ENCODE results near the gene TFPI. TPM values are rescaled to one million over a fixed set of nuclear protein-coding genes. Genes with fewer than 3 reads are reported as not detected.

TFPI gene
- total and polyA plus RNA-seq, 2 donors (not counting 3 experiments of a cell fraction or from before 2014, with no cell fraction given): 177 to 286 TPM

DNA sequence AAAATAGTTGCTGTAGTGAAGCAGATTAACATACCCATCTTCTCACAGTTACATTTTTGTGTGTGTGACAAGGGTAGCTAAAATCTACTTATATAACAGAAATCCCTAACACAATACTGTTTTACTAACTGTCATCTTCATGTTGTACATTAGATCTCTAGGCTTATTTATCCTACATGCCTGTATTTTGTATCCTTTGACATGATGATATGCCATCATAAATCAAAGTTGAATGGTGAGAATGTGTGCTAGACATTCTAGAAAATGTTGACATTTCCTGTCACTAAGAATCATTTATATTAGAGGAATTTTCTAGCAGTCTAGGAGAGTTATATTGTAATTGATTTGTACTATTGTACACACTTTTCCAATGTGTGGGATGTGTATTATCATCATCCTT lies 84.7 kb downstream of the TFPI start:
- no peaks in the 10 kb centered on the region for H3K9me1 ChIP-seq (replicated peaks; ENCODE audit: control insufficient read depth, extremely low read depth, insufficient read depth, low read length)
- H3K9ac ChIP-seq (replicated peaks; ENCODE audit: extremely low read depth, insufficient read depth, low read length): no peak overlapping the region
- no peak overlapping the region for H3K4me2 ChIP-seq (ENCODE audit: insufficient read depth, low read length)
- no peaks in the 10 kb centered on the region for H3K9me3 ChIP-seq (replicated peaks; ENCODE audit: control insufficient read depth, insufficient read depth, low read length)
- intact Hi-C loops (cut with micrococcal nuclease): no loop called here
- no peaks in the 10 kb centered on the region for H3K27me3 ChIP-seq (ENCODE audit: control insufficient read depth in 2 of 2, insufficient read depth in 2 of 2, low read length in 2 of 2)
- dilution Hi-C loops (cut with MboI; ENCODE audit: extremely low pct_ligation_motif_present, low sequenced_read_pairs): no loop called here
- FAIRE-seq: no peak
- no peaks in the 10 kb centered on the region for H3K4me1 ChIP-seq (ENCODE audit: control insufficient read depth, extremely low read depth, insufficient read depth, low read length)
- H3K27ac ChIP-seq (ENCODE audit: insufficient read depth, low read depth, low read length): no peak overlapping the region
- H4K20me1 ChIP-seq (replicated peaks; ENCODE audit: control insufficient read depth, extremely low read depth, insufficient read depth, low read length): no peaks in the 10 kb centered on the region
- ChIA-PET POLR2A (interaction anchor here (0.6 kb wide), 1 partner anchor 406 kb away, joined by 4 read pairs; no protein-coding TSS in a partner anchor), CTCF (no interaction called here)
- DNase-seq (ENCODE audit: low read depth, low spot score): no peak
- TF ChIP-seq FOS (IDR thresholded peaks at IDR 0.05; ENCODE audit: borderline replicate concordance, insufficient read depth, low read length) (no peak), POLR2A (IDR thresholded peaks at IDR 0.05; ENCODE audit: low read depth, low read length) (no peak), GATA2 (IDR thresholded peaks at IDR 0.05; ENCODE audit: insufficient read depth, insufficient read length, low read depth, low read length) (no peak), MYC (IDR thresholded peaks at IDR 0.05; ENCODE audit: low read depth, low read length) (no peak), JUN (IDR thresholded peaks at IDR 0.05; ENCODE audit: borderline replicate concordance, insufficient read depth, insufficient read length, low read depth) (no peak), POLR2AphosphoS5 (IDR thresholded peaks at IDR 0.05; ENCODE audit: insufficient read depth, low read depth, low read length) (no peak)
- TF ChIP-seq, protein P1, sequence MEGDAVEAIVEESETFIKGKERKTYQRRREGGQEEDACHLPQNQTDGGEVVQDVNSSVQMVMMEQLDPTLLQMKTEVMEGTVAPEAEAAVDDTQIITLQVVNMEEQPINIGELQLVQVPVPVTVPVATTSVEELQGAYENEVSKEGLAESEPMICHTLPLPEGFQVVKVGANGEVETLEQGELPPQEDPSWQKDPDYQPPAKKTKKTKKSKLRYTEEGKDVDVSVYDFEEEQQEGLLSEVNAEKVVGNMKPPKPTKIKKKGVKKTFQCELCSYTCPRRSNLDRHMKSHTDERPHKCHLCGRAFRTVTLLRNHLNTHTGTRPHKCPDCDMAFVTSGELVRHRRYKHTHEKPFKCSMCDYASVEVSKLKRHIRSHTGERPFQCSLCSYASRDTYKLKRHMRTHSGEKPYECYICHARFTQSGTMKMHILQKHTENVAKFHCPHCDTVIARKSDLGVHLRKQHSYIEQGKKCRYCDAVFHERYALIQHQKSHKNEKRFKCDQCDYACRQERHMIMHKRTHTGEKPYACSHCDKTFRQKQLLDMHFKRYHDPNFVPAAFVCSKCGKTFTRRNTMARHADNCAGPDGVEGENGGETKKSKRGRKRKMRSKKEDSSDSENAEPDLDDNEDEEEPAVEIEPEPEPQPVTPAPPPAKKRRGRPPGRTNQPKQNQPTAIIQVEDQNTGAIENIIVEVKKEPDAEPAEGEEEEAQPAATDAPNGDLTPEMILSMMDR (IDR thresholded peaks at IDR 0.05; ENCODE audit: extremely low read depth in 1 of 2, insufficient read depth in 1 of 2, low read depth in 1 of 2, low read length in 2 of 2): no peak
- TF ChIP-seq, protein P2, sequence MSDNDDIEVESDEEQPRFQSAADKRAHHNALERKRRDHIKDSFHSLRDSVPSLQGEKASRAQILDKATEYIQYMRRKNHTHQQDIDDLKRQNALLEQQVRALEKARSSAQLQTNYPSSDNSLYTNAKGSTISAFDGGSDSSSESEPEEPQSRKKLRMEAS (IDR thresholded peaks at IDR 0.05; ENCODE audit: insufficient read depth, insufficient read length): no peak
- peaks cover 12 to 13% of the 10 kb centered on the region in 2 experiments for H3K36me3 ChIP-seq (ENCODE audit: control insufficient read depth in 2 of 2, extremely low read depth in 1 of 2, insufficient read depth in 2 of 2, low read length in 2 of 2)
- H3K79me2 ChIP-seq (ENCODE audit: control insufficient read depth, insufficient read depth, low read length): no peaks in the 10 kb centered on the region
- no TSS peak for BruUV-seq (replicated peaks)
- H3K4me3 ChIP-seq (replicated peaks in 1 of 3; ENCODE audit: insufficient read depth in 1 of 3, low read depth in 1 of 3, low read length in 3 of 3): no peak overlapping the region
- H2AFZ ChIP-seq (ENCODE audit: low read depth, low read length): no peak overlapping the region
